ENCODE data around the gene FBN3.

The FBN3 gene

DNA sequence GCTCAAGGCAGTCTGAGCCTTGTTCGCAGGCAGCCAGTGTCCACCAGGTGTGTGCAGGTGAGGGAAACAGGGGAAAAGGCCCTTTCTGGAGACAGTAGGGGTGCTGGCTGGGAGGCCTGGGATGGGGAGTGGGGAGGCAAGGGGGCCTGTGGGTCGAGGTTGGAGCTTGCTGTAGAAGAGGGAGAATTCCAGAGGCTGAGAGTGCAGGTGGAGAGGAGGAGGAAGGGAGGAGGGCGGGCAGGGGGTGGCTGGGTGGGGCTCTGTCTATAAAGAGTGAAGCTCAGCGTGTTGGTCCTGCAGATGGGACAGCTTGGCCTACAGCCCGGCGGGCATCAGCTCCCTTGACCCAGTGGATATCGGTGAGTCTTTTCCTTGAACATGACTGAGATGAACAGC is 96.9 kb downstream of the FBN3 start, which contains the start of gene CCL25:
CCL25 (plus strand) TSS at position 297 of the 396 bp plus-strand sequence. CDS start 290 bp downstream, outside the sequence.
- TF ChIP-seq ZNF354C (tag by site-specific recombination; IDR thresholded peaks at IDR 0.05; ENCODE audit: borderline replicate concordance, low read depth) (no peak), ZNF335 (tag by site-specific recombination; conservative IDR thresholded peaks at IDR 0.05) (no peak), ZNF174 (tag by site-specific recombination; IDR thresholded peaks at IDR 0.05) (no peak), ZNF654 (tag by site-specific recombination; IDR thresholded peaks at IDR 0.05; ENCODE audit: low read depth) (no peak), ZNF311 (tag by site-specific recombination; IDR thresholded peaks at IDR 0.05; ENCODE audit: borderline replicate concordance) (no peak), ZNF202 (tag by site-specific recombination; IDR thresholded peaks at IDR 0.05; ENCODE audit: borderline replicate concordance) (no peak), ZNF843 (tag by site-specific recombination; IDR thresholded peaks at IDR 0.05) (no peak), ZNF670 (tag by site-specific recombination; IDR thresholded peaks at IDR 0.05; ENCODE audit: low read depth) (no peak), ZNF157 (tag by site-specific recombination; IDR thresholded peaks at IDR 0.05) (no peak), ZNF211 (tag by site-specific recombination; IDR thresholded peaks at IDR 0.05; ENCODE audit: low read depth) (no peak), ZNF10 (tag by site-specific recombination; IDR thresholded peaks at IDR 0.05) (no peak), GLIS2 (tag by site-specific recombination; IDR thresholded peaks at IDR 0.05) (no peak), ZNF555 (tag by site-specific recombination; conservative IDR thresholded peaks at IDR 0.05) (no peak)
- TF ChIP-seq, protein P1, sequence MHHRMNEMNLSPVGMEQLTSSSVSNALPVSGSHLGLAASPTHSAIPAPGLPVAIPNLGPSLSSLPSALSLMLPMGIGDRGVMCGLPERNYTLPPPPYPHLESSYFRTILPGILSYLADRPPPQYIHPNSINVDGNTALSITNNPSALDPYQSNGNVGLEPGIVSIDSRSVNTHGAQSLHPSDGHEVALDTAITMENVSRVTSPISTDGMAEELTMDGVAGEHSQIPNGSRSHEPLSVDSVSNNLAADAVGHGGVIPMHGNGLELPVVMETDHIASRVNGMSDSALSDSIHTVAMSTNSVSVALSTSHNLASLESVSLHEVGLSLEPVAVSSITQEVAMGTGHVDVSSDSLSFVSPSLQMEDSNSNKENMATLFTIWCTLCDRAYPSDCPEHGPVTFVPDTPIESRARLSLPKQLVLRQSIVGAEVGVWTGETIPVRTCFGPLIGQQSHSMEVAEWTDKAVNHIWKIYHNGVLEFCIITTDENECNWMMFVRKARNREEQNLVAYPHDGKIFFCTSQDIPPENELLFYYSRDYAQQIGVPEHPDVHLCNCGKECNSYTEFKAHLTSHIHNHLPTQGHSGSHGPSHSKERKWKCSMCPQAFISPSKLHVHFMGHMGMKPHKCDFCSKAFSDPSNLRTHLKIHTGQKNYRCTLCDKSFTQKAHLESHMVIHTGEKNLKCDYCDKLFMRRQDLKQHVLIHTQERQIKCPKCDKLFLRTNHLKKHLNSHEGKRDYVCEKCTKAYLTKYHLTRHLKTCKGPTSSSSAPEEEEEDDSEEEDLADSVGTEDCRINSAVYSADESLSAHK (tag by site-specific recombination; IDR thresholded peaks at IDR 0.05), result no peak
- TF ChIP-seq, protein P2, sequence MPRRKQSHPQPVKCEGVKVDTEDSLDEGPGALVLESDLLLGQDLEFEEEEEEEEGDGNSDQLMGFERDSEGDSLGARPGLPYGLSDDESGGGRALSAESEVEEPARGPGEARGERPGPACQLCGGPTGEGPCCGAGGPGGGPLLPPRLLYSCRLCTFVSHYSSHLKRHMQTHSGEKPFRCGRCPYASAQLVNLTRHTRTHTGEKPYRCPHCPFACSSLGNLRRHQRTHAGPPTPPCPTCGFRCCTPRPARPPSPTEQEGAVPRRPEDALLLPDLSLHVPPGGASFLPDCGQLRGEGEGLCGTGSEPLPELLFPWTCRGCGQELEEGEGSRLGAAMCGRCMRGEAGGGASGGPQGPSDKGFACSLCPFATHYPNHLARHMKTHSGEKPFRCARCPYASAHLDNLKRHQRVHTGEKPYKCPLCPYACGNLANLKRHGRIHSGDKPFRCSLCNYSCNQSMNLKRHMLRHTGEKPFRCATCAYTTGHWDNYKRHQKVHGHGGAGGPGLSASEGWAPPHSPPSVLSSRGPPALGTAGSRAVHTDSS (tag by site-specific recombination; IDR thresholded peaks at IDR 0.05), result no peak
- TF ChIP-seq, protein P3, sequence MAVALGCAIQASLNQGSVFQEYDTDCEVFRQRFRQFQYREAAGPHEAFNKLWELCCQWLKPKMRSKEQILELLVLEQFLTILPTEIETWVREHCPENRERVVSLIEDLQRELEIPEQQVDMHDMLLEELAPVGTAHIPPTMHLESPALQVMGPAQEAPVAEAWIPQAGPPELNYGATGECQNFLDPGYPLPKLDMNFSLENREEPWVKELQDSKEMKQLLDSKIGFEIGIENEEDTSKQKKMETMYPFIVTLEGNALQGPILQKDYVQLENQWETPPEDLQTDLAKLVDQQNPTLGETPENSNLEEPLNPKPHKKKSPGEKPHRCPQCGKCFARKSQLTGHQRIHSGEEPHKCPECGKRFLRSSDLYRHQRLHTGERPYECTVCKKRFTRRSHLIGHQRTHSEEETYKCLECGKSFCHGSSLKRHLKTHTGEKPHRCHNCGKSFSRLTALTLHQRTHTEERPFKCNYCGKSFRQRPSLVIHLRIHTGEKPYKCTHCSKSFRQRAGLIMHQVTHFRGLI (tag by site-specific recombination; IDR thresholded peaks at IDR 0.05), result no peak
- TF ChIP-seq, protein P4, sequence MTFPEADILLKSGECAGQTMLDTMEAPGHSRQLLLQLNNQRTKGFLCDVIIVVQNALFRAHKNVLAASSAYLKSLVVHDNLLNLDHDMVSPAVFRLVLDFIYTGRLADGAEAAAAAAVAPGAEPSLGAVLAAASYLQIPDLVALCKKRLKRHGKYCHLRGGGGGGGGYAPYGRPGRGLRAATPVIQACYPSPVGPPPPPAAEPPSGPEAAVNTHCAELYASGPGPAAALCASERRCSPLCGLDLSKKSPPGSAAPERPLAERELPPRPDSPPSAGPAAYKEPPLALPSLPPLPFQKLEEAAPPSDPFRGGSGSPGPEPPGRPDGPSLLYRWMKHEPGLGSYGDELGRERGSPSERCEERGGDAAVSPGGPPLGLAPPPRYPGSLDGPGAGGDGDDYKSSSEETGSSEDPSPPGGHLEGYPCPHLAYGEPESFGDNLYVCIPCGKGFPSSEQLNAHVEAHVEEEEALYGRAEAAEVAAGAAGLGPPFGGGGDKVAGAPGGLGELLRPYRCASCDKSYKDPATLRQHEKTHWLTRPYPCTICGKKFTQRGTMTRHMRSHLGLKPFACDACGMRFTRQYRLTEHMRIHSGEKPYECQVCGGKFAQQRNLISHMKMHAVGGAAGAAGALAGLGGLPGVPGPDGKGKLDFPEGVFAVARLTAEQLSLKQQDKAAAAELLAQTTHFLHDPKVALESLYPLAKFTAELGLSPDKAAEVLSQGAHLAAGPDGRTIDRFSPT (tag by site-specific recombination; IDR thresholded peaks at IDR 0.05), result no peak
- POLR2A ChIA-PET, result interaction anchor here (0.5 to 0.9 kb wide), 2 partner anchors 109 to 116 kb away, joined by 3 read pairs; no protein-coding TSS in a partner anchor

More for the DNA sequence above, 96.9 kb downstream of the FBN3 start, which contains the start of gene CCL25:
- Histone ChIP-seq H3K27ac (ENCODE audit: extremely low read depth, low read depth, low read length) (no peak within 1 kb of the TSS), H3K4me1 (ENCODE audit: control insufficient read depth, insufficient read depth, low read length) (no peaks in the 10 kb centered on the region), H3K9me3 (ENCODE audit: control insufficient read depth, insufficient read depth, low read depth, low read length) (no peaks in the 10 kb centered on the region), H3K4me3 (ENCODE audit: low read depth, low read length) (no peak within 1 kb of the TSS), H3K36me3 (ENCODE audit: control insufficient read depth in 2 of 2, insufficient read depth in 1 of 2, low read length in 2 of 2) (no peaks in the 10 kb centered on the region)
- CTCF ChIA-PET, result interaction anchor here (0.6 kb wide), 1 partner anchor 317 kb away, joined by 4 read pairs; no protein-coding TSS in a partner anchor

Measured in HEK293 (cell line).